ENCODE measurements around the gene COL27A1. TPM values are rescaled to one million over a fixed set of nuclear protein-coding genes. Genes with fewer than 3 reads are reported as not detected.

COL27A1 gene
- total RNA-seq, 2 experiments from 2014 or later: not detected

GRCh38 chr9:114213566-114213965 lies 58.2 kb downstream of the COL27A1 start:
- Histone ChIP-seq H3K4me1 (ENCODE audit: insufficient read depth, low read length, poor library complexity, severe bottlenecking) (no peaks in the 10 kb centered on the region), H3K27ac (ENCODE audit: low read depth, low read length, poor library complexity, severe bottlenecking) (no peak overlapping the region), H3K79me2 (ENCODE audit: insufficient read depth, low read depth, low read length) (no peaks in the 10 kb centered on the region), H3K9me3 (ENCODE audit: low read length) (no peaks in the 10 kb centered on the region), H3K4me2 (ENCODE audit: low read length) (no peak overlapping the region), H3K36me3 (ENCODE audit: insufficient read depth, low read length) (no peaks in the 10 kb centered on the region), H4K20me1 (ENCODE audit: insufficient read depth, low read length) (no peaks in the 10 kb centered on the region), H2AFZ (ENCODE audit: low read length) (no peak overlapping the region), H3K4me3 (ENCODE audit: low read depth, low read length, poor library complexity, severe bottlenecking) (no peak overlapping the region), H3K9me2 (ENCODE audit: insufficient read depth, low read length) (no peaks in the 10 kb centered on the region)
- ChIA-PET POLR2A (interaction anchor here (0.7 kb wide), 1 partner anchor 17 kb away, joined by 3 read pairs; no protein-coding TSS in a partner anchor), CTCF (ENCODE audit: unreplicated experiment) (no interaction called here)
- intact Hi-C loops (cut with micrococcal nuclease; ENCODE audit: unreplicated experiment): no loop called here
- no TSS peak for BruUV-seq (replicated peaks)
- no peak for TF ChIP-seq EZH2phosphoT487 (IDR thresholded peaks at IDR 0.05; ENCODE audit: borderline replicate concordance, low read depth, low read length)
- TF ChIP-seq, protein P1, sequence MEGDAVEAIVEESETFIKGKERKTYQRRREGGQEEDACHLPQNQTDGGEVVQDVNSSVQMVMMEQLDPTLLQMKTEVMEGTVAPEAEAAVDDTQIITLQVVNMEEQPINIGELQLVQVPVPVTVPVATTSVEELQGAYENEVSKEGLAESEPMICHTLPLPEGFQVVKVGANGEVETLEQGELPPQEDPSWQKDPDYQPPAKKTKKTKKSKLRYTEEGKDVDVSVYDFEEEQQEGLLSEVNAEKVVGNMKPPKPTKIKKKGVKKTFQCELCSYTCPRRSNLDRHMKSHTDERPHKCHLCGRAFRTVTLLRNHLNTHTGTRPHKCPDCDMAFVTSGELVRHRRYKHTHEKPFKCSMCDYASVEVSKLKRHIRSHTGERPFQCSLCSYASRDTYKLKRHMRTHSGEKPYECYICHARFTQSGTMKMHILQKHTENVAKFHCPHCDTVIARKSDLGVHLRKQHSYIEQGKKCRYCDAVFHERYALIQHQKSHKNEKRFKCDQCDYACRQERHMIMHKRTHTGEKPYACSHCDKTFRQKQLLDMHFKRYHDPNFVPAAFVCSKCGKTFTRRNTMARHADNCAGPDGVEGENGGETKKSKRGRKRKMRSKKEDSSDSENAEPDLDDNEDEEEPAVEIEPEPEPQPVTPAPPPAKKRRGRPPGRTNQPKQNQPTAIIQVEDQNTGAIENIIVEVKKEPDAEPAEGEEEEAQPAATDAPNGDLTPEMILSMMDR (conservative IDR thresholded peaks at IDR 0.05; ENCODE audit: low read length): no peak
- DNase-seq (ENCODE audit: low spot score): no peak

- no peaks in the 10 kb centered on the region for H3K9me3 ChIP-seq (ENCODE audit: low read length)
- H3K4me2 ChIP-seq (ENCODE audit: low read length): no peak overlapping the region
- no peak overlapping the region for H3K27ac ChIP-seq (ENCODE audit: low read depth, low read length, poor library complexity, severe bottlenecking)
- TF ChIP-seq, protein P1 (conservative IDR thresholded peaks at IDR 0.05; ENCODE audit: low read length): no peak
- TF ChIP-seq EZH2phosphoT487 (IDR thresholded peaks at IDR 0.05; ENCODE audit: borderline replicate concordance, low read depth, low read length): no peak
- no peaks in the 10 kb centered on the region for H3K9me2 ChIP-seq (ENCODE audit: insufficient read depth, low read length)
- H3K79me2 ChIP-seq (ENCODE audit: insufficient read depth, low read depth, low read length): no peaks in the 10 kb centered on the region
- intact Hi-C loops (cut with micrococcal nuclease; ENCODE audit: unreplicated experiment): no loop called here
- H3K4me3 ChIP-seq (ENCODE audit: low read depth, low read length, poor library complexity, severe bottlenecking): no peak overlapping the region
- DNase-seq (ENCODE audit: low spot score): no peak
- H3K36me3 ChIP-seq (ENCODE audit: insufficient read depth, low read length): no peaks in the 10 kb centered on the region
- H2AFZ ChIP-seq (ENCODE audit: low read length): no peak overlapping the region
- no peaks in the 10 kb centered on the region for H4K20me1 ChIP-seq (ENCODE audit: insufficient read depth, low read length)
- CTCF ChIA-PET (ENCODE audit: unreplicated experiment): no interaction called here
- H3K4me1 ChIP-seq (ENCODE audit: insufficient read depth, low read length, poor library complexity, severe bottlenecking): no peaks in the 10 kb centered on the region
- POLR2A ChIA-PET: no interaction called here
- no TSS peak for BruUV-seq (replicated peaks)
Observed at GRCh38 chr9:114214181-114214580, 58.8 kb downstream of the COL27A1 start.

- no peak for DNase-seq (ENCODE audit: low spot score)
- H3K9me3 ChIP-seq (ENCODE audit: low read length): no peaks in the 10 kb centered on the region
- H2AFZ ChIP-seq (ENCODE audit: low read length): no peak overlapping the region
- POLR2A ChIA-PET: no interaction called here
- no peaks in the 10 kb centered on the region for H3K79me2 ChIP-seq (ENCODE audit: insufficient read depth, low read depth, low read length)
- BruUV-seq (replicated peaks): no TSS peak
- no peak overlapping the region for H3K4me2 ChIP-seq (ENCODE audit: low read length)
- H3K4me3 ChIP-seq (ENCODE audit: low read depth, low read length, poor library complexity, severe bottlenecking): no peak overlapping the region
- CTCF ChIA-PET (ENCODE audit: unreplicated experiment): no interaction called here
- H3K9me2 ChIP-seq (ENCODE audit: insufficient read depth, low read length): no peaks in the 10 kb centered on the region
- TF ChIP-seq EZH2phosphoT487 (IDR thresholded peaks at IDR 0.05; ENCODE audit: borderline replicate concordance, low read depth, low read length): no peak
- TF ChIP-seq, protein P1 (conservative IDR thresholded peaks at IDR 0.05; ENCODE audit: low read length): no peak
- H3K4me1 ChIP-seq (ENCODE audit: insufficient read depth, low read length, poor library complexity, severe bottlenecking): no peaks in the 10 kb centered on the region
- H3K36me3 ChIP-seq (ENCODE audit: insufficient read depth, low read length): no peaks in the 10 kb centered on the region
- no peaks in the 10 kb centered on the region for H4K20me1 ChIP-seq (ENCODE audit: insufficient read depth, low read length)
- intact Hi-C loops (cut with micrococcal nuclease; ENCODE audit: unreplicated experiment): no loop called here
- no peak overlapping the region for H3K27ac ChIP-seq (ENCODE audit: low read depth, low read length, poor library complexity, severe bottlenecking)
Observed at GRCh38 chr9:114214686-114215414, 59.5 kb downstream of the COL27A1 start.
